Measurements from ENCODE around the gene THAP7.

DNA sequence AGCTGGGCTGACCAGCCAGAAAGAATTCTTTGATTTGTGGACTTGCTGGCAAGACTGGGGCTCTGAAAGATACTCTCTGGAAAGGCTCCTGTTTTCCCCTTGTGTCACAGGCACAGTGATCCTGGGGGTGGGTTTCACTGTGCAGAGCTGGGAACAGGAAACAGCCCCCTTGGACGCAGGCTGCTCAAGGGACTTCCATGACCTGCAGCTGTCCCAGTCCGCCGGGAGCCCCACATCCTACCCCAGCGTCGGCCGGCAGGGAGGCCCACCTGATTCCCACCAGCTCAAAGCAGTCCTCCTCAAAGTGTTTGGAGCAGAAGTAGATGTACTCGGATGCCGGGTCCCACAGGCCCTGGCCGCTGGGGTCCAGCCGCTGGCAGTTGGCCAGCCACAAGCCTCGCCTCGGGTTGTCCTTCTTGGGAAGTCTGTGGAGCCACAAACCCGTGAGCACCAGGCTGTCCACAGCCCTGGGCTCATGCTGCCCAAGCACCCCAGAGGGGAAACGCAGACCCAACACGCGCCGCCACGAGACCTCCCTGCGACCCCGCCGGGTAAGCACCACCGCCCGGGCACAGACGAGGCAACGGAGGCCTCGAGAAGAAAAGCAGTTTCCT, 824 bp downstream of the THAP7 start:
- TF ChIP-seq, protein P1, sequence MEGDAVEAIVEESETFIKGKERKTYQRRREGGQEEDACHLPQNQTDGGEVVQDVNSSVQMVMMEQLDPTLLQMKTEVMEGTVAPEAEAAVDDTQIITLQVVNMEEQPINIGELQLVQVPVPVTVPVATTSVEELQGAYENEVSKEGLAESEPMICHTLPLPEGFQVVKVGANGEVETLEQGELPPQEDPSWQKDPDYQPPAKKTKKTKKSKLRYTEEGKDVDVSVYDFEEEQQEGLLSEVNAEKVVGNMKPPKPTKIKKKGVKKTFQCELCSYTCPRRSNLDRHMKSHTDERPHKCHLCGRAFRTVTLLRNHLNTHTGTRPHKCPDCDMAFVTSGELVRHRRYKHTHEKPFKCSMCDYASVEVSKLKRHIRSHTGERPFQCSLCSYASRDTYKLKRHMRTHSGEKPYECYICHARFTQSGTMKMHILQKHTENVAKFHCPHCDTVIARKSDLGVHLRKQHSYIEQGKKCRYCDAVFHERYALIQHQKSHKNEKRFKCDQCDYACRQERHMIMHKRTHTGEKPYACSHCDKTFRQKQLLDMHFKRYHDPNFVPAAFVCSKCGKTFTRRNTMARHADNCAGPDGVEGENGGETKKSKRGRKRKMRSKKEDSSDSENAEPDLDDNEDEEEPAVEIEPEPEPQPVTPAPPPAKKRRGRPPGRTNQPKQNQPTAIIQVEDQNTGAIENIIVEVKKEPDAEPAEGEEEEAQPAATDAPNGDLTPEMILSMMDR (conservative IDR thresholded peaks at IDR 0.05 in 1 of 2, IDR thresholded peaks at IDR 0.05 in 1 of 2; ENCODE audit: extremely low read depth in 1 of 2, insufficient read depth in 1 of 2, low read depth in 1 of 2, low read length in 2 of 2): no peak
- TF ChIP-seq EZH2 (IDR thresholded peaks at IDR 0.05; ENCODE audit: borderline replicate concordance, low read length): no peak
